GM12874 (cell line): ENCODE measurements around the gene SERPINB10.

ENCODE experiments used
- CTCF ChIP-seq: IDR thresholded peaks from 2 replicates; pipeline ENCODE4 v1.5.1; 2011; ENCODE audit warnings: low read depth, mild to moderate bottlenecking, control low read depth, low read length, moderate library complexity; ENCODE audit not compliant: insufficient read depth

The SERPINB10 gene

GRCh38 chr18:63869851-63870250 lies 37.9 kb upstream of the SERPINB10 start:
- no peak for TF ChIP-seq CTCF

- no peak for TF ChIP-seq CTCF
Measured at GRCh38 chr18:63871836-63872235, 35.9 kb upstream of the SERPINB10 start.

- TF ChIP-seq CTCF: no peak
Measured at GRCh38 chr18:63872586-63872985, 35.2 kb upstream of the SERPINB10 start.

GRCh38 chr18:63878343-63878742 lies 29.4 kb upstream of the SERPINB10 start:
- TF ChIP-seq CTCF: no peak

GRCh38 chr18:63878925-63879324 lies 28.8 kb upstream of the SERPINB10 start:
- TF ChIP-seq CTCF: no peak

GRCh38 chr18:63879709-63880108 lies 28.0 kb upstream of the SERPINB10 start:
- no peak for TF ChIP-seq CTCF

- TF ChIP-seq CTCF: no peak
Measured at GRCh38 chr18:63881851-63882250, 25.9 kb upstream of the SERPINB10 start.
